HG03457 (cell line): ENCODE results near the gene RBBP7.
A peak's percentile ranks its signal among the peaks of the same experiment; 100 is the strongest.

Source experiments
- ATAC-seq: cut with Tn5 transposase; IDR thresholded peaks from one replicate; pipeline ENCODE4 v1.9.1; 2021; ENCODE audit warnings: moderate number of reproducible peaks; ENCODE audit not compliant: unreplicated experiment

Gene RBBP7

DNA sequence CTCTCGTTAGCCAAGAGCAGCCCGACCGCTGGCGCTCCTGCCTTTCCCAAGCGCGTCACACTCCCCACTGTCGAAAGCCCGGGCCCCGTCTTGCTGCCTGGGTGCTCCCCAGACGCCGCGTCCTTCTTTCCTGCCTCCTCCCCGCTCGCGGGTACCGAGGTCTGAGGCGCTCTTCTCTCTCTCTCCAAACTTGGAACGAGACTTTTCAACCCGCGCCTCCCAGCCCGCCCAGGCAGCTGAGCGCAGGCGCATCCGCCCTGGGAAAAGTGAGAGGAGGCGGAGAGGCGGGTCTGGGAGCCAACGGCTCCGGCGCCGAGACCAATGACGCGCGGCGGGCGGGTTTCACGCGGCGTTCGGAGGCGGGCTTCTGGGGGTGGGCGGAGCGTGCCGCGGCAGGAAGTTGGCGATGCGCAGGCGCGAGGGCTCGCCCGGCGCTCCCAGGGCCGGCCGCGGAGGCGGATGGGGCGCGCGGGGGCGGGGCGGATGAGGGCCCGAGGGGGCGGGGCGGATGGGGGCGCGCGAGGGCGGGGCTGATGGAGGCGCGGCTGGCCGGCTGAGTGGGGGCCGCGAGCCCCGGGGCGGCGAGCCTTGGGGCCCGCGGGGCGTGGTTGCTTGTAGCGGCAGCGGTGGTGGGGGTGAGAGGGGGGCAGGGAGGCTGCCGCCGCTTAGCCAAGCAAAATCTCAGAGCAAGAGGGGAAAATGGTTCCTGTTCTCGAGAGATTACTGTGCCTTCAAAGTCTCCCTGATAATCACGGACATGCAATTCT lies at the start of gene RBBP7:
RBBP7 (minus strand) TSS at position 268 of the 767 bp plus-strand sequence. CDS start 309 bp downstream, outside the sequence.
- peak; percentile 80 for ATAC-seq

DNA sequence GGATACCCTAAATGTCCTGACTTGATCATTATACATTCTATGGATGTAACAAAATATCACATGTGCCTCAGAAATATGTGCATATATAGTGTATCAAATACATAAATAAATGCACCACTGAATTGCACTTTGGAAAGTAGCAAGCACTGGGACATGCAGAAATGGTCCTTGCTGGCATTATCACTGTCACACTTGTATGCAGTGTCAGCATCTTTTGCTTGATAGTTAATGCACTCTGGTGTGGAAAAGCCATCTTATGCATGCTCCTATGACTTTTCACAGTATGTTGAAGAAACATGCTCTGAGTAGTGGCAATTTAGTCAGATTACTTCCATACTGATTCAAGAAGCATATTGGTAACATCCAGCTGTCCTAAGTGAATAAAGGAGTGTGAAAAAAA lies 48.8 kb upstream of the RBBP7 start:
- ATAC-seq = no peak

DNA sequence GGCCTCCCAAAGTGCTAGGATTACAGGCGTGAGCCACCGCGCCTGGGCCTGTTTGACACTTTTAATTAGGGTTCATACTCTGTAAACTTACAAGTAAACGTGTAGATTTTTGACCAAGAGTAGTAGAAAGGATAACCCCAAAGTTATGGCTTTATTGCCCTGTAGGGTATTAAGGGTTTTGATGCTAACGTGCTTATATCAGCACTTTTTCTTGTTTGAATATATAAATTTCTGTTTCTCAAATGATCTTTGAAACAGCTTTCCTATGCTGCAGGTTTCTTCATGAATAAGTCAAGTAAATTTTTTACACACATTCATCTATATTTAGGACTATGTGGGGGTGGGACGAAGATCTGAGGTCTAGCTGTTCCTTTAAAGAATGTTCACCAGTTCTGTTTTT lies 47.0 kb upstream of the RBBP7 start:
- ATAC-seq = no peak

DNA sequence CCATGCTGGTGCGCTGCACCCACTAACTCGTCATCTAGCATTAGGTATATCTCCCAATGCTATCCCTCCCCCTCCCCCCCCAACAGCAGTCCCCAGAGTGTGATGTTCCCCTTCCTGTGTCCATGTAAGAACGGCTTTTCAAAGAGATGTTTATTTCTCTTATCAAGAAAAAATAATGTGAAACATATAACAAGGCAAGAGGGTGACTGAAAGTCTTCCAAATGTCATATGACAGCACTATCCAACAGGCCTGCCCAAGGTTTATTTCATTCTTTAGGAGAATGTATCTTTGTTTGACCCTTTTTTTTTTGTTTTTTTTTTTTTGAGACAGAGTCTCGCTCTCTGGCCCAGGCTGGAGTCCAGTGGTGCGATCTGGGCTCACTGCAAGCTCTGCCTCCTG lies 46.4 kb upstream of the RBBP7 start:
- no peak for ATAC-seq

DNA sequence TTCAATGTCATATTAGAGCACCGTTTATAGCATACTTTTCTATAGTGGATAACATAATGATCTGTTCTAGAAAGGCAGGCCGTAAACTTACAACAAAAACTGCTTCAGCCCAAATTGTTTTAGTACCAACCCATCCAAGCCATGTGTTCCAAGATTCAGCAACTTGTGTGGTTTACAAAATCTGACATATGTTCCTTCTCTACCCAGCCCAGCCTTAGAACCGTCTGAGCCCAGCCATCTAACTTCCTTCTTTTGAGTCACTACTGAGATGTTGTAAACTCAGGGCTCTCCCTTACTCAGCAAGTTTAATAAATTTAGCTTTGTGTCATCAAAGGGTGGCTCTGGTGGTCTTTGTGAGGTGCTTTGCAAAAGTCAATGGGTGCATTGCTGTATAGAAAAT lies 43.9 kb upstream of the RBBP7 start:
- ATAC-seq = no peak

DNA sequence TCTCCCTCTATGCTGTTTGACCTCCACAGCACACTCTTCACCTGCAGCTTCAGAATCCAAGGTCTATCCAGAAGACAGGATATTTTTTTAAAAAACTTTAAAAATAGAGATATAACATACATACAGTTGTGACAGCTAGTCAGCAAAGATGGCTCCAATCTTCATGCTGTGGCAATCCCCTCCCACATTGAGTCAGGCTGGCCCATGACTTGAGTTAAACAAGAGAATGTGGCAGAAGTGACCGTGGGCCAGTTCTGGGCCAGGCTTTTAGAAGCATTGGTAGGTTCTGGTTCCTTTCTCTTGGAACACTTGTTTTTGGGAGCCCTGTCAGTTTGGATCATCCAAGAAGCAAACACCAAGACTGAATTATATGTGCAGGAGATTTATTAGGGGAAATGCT lies 40.2 kb upstream of the RBBP7 start:
- ATAC-seq = no peak

DNA sequence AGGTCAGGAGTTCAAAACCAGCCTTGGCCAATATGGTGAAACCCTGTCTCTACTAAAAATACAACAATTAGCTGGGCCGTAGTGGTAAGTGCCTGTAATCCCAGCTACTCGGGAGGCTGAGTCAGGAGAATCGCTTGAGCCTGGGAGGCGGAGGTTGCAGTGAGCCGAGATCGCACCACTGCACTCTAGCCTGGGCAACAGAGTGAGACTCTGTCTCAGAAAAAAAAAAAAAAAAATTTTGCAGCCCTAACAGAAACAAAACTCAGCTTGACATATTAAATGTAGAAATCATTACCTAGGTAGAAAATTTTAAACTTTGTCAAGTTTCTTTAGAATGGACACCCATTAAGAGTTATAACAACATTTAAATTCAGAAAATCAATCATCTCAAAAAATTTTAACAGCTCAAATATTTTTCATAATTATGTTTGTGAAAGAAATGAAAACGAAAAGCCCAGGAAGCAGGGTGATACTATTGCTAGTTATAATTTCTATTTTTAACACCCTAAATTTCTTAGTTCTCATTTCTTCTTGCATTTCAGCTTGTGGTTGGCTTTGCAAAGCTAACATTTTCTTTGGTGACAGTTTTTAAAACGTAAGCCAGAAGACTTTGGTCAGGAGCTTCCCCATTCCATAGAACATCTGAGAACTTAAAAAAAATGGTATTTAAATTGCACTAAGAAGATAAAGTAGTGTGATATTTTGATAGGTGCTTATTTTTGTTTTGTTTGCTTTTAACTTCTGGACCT lies 33.3 kb upstream of the RBBP7 start:
- no peak for ATAC-seq

DNA sequence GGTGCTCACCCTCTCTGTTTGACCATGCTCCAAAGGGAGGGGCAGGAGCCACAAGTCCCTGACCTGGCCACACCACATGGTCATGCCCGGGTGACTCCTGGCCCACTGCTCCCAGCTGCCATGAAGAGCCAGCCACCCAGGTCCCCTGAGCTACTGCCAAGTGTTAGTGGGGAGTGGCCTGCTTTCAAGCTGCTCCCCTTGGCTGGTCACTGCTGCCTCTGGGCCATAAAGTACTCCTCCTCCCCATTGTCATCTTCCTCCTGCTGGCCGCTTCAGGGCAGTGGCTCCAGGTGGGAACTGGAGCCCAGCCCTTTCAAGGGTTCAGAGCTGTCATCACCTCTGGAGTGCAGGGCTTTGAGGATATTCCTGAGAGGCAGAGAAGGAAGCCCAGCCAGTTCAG lies 27.3 kb upstream of the RBBP7 start:
- ATAC-seq = no peak

DNA sequence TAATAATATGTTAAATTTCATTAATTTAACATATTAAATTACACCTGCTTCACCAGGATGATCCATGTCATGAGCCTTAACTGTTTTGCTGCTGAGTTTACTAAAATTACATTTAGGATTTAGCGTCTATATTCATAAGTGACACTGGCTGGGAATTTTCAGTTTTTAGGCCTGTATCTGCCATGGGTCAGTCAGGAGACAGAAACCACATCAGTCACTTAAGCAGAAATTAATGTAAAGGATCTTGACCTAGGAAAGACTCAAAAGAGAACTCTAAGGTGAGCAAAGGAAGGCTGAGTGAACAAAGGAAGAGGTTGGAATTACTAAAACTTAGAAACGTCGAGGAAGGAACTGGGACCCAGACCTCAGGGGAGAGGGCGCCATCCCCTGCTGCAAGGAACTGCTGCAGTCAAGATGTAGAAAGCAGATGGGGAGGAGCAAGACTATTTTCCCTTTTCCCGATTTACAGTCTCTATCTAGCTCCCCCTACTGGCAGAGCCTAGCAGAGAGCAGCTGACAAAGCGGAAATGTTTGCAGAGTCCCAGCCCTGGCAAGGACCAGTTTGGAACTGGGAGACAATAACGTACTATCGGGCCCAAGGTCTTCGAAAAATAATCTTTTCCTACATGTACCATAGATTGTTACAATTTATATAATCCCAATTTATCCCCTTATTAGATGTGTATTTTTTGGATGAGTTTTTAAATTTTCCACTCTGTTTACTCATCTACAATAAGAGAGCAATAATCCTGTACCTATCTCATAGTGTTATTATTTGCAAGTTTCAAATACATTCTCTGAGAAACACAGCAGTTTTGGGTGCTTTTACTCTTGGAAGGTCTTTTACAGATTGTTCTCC lies 22.6 kb upstream of the RBBP7 start:
- ATAC-seq = no peak

DNA sequence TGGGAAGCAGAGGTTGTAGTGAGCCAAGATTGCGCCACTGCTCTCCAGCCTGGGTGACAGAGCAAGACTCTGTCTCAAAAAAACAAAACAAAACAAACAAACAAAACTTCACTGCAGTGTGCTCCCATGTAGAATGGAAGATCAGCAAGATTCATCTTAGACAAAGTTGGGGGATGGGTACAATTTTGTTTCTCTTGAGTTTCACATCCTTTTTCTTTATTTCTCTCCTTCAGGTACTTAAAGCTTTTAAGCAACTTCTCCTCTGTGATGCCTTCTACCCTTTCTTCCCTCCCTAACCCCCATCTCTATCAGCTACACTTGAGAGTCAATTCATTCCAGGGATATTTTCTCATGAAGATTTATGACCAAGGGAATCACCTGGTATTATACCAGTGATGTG lies 15.5 kb upstream of the RBBP7 start:
- no peak for ATAC-seq

DNA sequence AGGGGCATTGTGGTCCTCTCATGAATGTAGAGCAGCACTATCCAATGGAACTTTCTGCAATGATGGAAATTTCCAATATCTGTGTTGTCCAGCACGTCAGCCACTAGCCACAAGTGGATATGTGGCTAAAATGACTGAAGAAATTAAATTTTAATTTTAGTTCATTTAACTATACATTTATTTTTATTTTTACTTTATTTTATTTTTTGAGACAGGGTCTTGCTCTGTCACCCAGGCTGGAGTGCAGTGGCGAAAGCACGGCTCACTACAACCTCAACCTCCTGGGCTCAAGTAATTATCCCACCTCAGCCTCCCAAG lies 13.3 kb upstream of the RBBP7 start:
- no peak for ATAC-seq

DNA sequence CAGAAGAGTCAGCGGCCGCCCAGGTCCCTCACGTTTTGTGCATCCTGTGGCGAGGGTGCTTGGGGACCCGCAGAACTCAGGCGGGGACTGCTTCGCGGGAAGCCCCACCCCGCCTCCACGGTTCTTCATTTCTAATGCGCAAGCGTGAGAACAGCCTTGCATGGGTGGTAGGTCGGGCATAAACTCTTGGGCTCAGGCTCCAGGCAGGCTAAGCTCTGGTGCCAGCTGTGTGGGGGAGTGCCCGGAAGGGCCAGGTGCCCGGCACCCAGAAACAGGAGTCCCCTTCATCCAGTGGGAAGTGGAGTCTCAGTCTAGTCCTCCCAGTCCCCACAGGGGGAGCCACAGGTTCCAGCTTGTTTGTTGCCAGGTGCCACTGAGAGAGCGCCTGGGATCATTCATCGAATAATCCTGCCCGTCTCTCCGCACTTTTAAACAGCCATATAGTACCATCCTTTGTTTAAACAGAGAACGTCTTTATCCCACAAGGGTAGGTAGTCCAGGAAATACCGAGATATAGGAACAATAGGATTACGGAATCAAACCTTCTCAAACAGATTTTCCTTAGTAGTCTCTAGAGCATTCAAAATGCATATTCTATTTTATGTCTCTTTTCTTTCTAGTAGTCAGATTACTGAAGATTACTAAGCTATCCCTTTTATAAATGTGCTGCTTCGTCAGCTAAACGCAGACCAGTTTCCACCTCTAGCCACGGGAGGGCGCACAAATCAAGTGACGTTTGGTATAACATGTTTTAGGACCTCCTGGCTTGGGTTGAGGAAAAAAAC lies 12.7 kb upstream of the RBBP7 start:
- ATAC-seq = no peak

DNA sequence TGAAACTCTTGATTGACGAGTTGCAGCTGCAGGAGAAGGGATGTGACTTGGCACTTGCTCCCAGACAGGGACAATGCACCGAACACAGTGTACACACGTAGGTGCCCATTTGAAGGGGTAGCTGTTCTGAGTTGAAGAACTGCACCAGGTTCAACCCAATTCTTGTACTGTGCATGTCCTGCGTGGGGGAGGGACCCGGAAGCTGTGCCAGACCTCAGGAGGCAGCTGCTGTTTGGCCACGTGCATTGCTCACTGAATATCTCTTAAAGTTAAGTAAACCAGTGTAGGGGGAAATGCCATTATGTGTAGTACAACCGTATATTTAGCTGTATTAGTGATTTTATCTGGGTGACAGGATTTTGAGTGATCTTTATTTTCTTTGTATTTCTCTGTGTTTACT lies 12.0 kb upstream of the RBBP7 start:
- no peak for ATAC-seq

DNA sequence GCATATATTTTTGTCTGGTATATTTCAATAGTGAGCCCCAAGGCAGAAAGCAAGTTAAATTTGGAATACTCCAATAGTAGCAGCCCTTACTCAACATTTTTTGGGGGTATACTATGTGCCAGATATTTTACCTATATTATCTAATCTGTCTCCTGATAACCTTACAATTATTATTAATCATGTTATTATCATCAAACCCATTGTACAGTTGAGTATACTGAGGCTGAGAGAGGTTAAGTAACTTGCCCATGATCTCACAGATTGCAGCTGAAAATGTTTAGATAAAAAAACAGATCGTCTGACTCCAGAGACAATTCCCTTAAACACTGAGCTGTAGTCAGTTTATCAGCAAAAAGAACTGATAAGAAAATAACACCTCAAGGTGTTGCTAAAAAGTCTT lies 6.5 kb upstream of the RBBP7 start:
- no peak for ATAC-seq

DNA sequence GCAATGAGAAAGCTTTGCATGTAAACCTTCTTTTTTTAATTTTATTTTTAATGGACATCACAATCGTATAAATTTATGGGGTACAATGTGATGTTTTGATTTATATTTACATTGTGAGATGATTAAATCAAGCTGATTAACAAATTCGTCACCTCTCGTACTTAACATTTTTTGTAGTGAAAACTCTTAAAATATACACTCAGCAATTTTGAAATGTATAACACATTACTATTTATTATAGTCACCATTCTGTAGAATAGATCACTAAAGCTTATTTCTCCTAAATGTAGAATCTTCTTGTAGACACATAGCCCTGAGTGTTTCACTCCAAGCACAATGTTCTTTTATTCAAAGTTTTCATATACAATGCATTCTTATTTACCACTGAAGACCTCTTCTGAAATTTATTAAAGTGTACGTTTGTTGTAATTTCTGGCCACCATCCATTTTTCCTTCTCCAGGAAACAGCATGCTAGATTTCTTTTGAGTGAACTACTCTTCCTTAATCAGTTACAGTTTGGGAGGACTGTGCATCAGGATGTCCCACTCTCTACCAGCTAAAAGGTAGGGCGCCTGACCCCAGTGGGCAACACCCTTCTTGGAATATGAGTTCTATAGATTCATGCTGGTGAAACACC lies 4.4 kb upstream of the RBBP7 start:
- ATAC-seq = no peak

DNA sequence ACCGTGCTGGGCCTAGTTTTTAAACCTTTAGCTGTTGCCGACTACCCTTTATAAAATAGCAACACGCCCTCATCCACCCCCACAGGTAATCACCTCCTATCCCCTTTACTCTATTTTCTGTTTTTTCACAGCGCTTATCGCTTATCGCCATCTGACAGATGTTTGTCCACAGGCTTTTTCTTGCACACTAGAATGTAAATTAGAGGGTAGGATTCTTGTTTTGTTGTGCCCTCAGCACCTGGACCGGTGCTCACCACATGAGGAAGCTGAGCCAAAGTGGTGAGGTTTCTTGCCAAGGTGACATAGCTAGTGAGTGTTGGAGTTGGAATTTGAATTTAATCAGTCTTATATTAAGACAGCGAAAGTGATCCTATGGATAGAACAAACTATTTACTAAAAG lies 2.9 kb upstream of the RBBP7 start:
- no peak for ATAC-seq

DNA sequence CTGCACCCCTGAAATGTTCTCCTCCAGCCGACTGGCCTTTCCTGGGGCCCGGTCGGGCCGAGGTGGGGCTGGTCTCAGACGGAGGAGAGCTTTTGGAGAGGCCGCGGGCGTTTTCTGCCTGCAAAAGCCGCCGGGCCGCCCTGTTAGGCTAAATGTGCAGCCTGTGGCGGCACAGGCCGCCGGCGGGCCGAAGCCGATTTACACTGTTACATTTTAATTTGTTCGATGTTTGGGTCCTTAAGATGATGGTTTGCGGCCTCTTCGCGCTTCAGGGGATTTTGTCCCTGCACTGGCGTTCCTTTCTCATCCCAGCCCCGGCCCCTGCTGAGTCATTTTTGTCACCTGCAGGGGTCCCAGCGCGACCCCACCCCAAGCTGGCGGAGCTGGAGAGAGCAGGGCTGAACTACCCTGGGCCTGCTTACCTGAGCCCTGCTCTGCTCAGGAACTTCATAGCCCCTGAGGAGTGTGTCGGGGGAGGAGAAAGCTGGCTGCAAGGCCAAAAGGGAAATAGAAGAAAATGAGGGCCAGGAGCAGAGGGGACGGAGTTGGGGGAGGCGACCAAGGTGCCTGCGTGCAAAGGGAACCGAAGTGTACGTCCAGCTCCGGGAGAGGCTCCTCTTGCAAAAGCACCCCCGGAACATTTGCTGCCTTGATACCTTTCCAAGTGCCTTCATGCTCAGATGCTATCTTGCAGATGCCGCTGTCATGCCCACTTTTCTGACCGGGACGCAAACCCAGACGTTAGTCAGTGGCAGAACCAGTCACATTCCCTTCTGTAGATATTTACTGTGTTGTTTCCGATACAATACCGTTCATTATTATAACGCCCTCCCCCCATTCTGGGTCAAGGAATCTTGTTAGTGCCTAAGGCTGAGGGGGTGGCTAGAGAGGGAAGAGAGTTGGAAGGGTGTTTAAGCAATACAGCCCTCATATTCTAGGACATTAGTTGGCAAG lies 977 bp upstream of the RBBP7 start:
- peak; percentile 4 for ATAC-seq

DNA sequence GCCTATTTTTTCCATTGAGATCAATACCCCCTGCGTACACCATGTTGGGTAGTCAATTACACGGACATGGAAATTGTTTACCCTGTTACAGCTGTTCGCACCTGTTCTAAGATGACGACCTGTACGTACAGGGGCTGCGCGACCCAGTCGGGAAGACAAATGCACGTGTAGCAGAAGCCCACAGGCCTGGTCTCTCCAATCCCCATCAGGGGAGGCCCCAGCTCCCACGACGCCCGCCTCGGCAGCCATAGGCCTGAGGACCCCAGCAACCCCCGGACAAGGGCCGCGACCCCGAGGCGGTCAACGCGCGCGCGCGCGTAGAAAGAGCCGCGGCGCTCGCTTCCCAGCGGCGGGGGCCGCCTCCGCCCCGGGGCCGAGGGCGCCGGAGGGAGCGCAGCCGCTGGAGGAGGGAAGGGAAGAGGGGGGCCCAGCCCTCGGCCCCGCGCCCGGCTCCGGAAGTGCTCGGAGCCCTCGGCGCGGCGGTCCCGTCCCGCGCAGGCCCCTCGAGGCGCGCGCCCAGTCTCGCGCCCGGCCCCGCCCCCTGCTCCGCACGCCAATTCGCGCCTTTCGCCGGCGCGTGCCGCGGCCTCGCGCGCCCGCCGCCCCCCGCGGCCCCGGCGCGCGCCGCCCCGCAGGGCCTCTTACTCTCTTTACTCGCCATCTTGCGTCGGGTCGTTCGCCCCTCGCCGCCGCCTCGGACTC lies 618 bp downstream of the RBBP7 start:
- peak; percentile 33 for ATAC-seq

DNA sequence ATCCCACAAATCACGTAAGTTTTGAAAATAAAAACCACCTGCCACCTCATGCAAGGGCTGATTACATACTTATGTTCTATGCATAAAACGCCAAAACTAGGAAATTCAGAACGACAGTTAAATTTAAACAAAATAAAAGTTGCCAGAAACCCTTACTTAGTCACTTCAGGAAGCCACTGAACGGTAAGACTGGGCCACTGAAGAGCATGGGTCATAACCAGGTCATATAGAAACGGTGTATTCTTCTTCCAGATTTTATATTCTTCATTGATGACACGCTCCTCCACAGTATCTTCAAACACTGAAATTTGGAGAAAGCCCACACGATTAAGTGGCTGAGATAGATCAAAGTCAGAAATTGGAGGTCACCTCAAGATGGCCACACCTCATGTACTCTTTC lies 1.2 kb downstream of the RBBP7 start:
- no peak for ATAC-seq
